Nucleus accumbens (tissue), 56 donors: ENCODE measurements around the gene SLC29A4.
"Not testable (repeated sequence)": the region's sequence is repeated elsewhere in the genome, so short reads cannot be mapped to it uniquely, and the experiment has no call there.

ENCODE experiments used
- DNase-seq, 56 donors: peaks; one replicate each; lab custom pipeline; 2025; lab: John Stamatoyannopoulos, UW

The SLC29A4 gene

GRCh38 chr7:5294169-5294987 is 11.6 kb downstream of the SLC29A4 start:
- no peak for DNase-seq

GRCh38 chr7:5295039-5296014 is 12.6 kb downstream of the SLC29A4 start:
- no peak for DNase-seq

DNA sequence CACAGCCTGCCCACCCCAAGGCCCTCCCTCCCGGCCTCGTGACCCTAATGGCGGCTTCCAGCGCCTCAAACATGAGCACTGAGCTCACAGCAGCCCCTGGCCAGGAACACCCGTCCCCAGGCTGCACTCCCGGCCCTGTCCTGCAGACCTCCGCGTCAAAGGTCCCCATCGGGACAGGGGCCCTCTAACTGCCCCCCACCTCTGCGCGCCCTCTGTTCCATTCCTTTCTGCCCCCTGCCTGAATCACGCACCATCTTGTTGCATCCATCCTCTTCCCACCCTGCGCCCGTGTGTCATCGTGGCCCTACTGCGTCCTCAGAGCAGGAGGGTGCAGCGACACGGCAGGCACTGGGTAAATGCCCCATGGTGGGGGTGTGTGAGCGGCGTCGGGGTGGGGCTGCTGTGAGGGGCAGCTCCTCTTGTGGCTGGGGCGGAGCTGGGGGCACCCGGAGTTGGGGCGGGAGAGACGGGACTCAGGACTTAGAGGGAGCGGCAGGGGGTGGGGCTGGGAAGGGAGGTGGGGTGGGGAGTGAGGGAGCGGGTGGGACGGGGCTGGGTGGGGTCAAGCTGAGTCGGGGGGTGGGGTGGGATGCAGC is 13.4 kb downstream of the SLC29A4 start:
- peak in 1 of 56 donors; percentile 62 for DNase-seq

DNA sequence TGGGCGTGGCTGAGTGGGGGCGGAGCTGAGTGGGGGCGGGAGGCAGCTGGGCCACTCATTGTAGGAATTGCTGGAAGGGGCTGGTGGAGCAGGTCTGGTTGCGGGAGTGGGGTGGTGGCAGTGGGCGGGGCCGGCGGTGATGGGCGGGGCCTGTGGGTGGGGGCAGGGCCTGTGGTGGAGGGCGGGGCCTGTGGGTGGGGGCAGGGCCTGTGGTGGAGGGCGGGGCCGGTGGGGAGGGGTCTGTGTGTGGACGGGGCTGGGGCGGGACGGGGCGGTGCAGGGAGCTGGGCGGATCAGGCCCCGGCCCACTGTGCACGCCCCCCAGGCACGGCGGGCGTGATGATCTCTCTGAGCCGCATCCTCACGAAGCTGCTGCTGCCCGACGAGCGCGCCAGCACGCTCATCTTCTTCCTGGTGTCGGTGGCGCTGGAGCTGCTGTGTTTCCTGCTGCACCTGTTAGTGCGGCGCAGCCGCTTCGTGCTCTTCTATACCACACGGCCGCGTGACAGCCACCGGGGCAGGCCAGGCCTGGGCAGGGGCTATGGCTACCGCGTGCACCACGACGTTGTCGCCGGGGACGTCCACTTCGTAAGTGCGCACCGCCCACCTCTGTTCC is 14.0 kb downstream of the SLC29A4 start:
- peak in 29 of 56 donors; percentile 6 to 73 (median 27) for DNase-seq

- DNase-seq: no peak
Observed at GRCh38 chr7:5300366-5300765, 17.6 kb downstream of the SLC29A4 start.

GRCh38 chr7:5302577-5302976 is 19.8 kb downstream of the SLC29A4 start:
- no peak for DNase-seq

- DNase-seq: no peak
Observed at GRCh38 chr7:5303061-5303460, 20.3 kb downstream of the SLC29A4 start.

- no peak for DNase-seq
Observed at GRCh38 chr7:5303591-5304505, 21.1 kb downstream of the SLC29A4 start.

DNA sequence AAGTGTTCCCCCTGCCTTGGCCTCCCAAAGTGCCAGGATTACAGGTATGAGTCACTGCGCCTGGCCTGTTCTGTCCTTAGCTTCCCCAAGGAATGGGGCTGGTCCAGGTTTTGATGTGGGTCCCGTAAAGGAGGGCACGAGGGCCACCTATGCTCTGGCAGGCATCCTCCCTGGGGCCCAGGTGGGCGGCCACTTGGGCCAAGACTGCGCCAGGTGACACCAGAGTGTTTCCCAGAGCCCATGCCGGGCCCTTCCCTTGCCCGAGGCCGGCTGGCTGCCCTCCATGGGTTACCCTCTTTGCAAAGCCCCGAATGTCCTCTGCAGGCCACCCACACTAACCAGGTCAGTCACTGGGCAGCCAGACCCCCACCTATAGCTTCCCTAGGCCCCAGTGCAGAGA is 22.3 kb downstream of the SLC29A4 start:
- peak in 1 of 56 donors; percentile 5 for DNase-seq

GRCh38 chr7:5307221-5308142 is 24.7 kb downstream of the SLC29A4 start:
- DNase-seq: not testable (repeated sequence)

DNA sequence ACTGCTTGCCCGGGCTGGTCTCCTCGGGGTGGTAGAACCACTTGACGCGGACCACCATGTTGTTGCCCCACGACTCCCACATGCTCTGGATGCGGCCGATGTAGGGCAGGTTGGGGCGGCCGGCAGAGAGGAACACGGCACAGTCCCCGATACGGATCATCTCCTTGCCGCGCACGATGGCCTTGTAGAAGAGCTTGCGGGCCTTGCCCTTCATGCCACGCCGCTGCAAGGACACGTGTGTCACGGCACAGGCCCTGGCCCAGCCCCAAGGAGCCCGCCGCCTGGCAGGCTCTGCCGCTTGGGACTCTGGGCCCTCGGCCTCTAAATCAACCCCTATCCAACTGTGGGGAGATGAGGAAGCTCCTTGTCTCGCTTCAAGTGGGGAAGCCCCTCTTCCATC is 26.4 kb downstream of the SLC29A4 start:
- no peak for DNase-seq

DNA sequence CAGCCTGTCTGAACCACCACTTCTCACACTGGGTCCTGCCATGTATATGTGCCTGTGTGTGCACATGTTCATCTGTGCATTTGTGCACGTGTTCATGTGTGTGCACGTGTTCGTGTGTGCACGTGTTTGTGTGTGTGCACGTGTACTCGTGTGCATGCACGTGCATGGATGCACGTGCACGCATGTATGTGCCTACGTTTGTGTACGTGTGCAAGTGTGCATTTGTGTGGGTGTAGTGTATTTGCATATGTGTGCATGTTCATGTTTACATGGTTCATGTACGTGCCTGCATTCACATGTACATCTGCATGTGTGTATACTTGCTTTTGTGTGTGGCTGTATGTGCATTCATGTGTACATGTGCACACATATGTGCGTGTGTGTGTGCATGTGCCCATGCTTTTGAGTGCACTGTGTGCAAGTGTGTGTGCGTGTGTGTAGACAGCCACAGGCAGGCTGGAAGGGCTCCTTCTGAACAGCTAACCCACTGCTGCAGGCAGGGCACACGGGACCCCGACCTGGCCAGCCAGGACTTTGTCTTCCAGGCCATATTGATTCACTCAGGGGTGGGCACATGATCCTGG is 28.2 kb downstream of the SLC29A4 start:
- DNase-seq: no peak

GRCh38 chr7:5312276-5313070 is 29.7 kb downstream of the SLC29A4 start:
- not testable (repeated sequence) for DNase-seq

DNA sequence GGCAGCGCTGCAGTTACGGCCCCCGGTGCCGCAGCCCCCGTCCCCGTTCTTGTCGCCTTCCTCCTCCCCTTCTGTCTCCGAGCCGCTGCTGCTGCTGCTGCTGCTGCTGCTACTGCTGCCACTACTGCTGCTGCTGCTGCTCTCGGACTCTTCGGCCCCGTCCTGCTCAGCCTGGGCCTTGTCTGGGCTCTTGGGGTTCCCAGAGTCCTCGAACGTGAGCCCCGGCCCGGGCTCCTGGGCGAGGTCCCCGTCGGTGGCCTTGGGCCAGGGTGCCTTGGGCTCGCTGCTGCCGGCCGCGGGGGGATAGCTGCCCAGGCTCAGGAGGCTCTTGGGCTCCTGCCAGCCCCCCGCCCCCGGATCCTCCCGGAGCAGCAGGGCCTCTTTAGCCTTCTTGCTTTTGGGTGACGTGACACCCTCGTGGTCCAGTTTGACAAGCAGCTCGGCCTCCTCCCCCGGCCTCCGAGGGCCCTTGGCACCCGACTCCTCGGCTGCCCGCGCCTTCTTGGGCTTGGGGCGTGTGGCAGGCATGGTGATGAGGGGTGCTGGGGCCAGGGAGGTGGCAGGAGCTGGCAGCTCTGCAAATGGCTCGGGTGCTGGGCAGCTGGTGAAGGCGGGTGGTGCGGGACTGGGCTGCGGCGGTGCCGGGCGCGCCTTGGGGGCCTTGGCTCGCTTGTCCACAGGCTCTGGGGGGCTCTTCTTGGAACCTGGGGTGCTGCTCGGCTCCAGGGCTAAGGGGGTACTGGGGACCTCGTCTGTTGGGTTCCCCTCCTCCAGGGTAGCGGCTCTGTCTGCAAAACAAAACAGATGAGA is 30.5 kb downstream of the SLC29A4 start:
- peak in 9 of 56 donors; percentile 3 to 33 (median 9) for DNase-seq

GRCh38 chr7:5314864-5315263 is 32.1 kb downstream of the SLC29A4 start:
- DNase-seq: no peak

DNA sequence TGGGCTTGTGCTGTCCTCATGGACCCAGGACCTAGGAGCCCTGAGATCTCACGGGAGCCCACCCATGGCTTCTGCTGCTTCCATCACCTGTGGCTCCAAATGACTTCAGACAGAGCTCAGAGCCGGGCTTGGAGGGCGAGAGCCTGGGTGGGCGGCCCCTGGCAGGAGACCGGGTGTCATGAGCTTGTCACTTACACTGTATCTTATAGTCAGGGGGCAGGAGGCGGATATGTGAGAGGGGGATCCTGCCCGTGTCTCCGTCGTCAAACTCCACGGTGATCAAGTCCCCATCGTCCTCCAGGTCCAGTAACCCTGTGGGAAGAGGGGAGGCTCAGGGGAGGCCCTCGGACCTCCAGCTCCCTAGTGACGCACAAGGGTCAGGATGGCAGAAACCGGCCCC is 33.0 kb downstream of the SLC29A4 start:
- DNase-seq: no peak
